DMS 273 (cell line): ENCODE measurements around the gene NME4.
"Not testable (repeated sequence)": the region's sequence is repeated elsewhere in the genome, so short reads cannot be mapped to it uniquely, and the experiment has no call there.

Source experiments
- DNase-seq: peaks from one replicate; lab custom pipeline; 2025; ENCODE audit not compliant: unreplicated experiment; lab: John Stamatoyannopoulos, UW

The NME4 gene

GRCh38 chr16:396199-396598 lies 800 bp upstream of the NME4 start:
- DNase-seq: no peak

- peak; percentile 88 for DNase-seq
Measured at GRCh38 chr16:396605-397004, 394 bp upstream of the NME4 start.

GRCh38 chr16:397736-398332 lies 835 bp downstream of the NME4 start:
- peak; percentile 85 for DNase-seq

GRCh38 chr16:398561-399339 lies 1.8 kb downstream of the NME4 start:
- no peak for DNase-seq

GRCh38 chr16:399340-400019 lies 2.5 kb downstream of the NME4 start:
- no peak for DNase-seq

GRCh38 chr16:400061-400591 lies 3.1 kb downstream of the NME4 start:
- peak; percentile 75 for DNase-seq

- DNase-seq: peak; percentile 96
Measured at GRCh38 chr16:401468-402348, 4.7 kb downstream of the NME4 start, which contains the start of gene DECR2. DECR2 (plus strand) TSS chr16:401885; CDS start chr16:401964, 79 bp downstream.

GRCh38 chr16:404971-405486 lies 8.0 kb downstream of the NME4 start:
- DNase-seq: no peak

- DNase-seq: no peak
Measured at GRCh38 chr16:405548-406506, 8.8 kb downstream of the NME4 start.

GRCh38 chr16:407253-407652 lies 10.3 kb downstream of the NME4 start:
- no peak for DNase-seq

- no peak for DNase-seq
Measured at GRCh38 chr16:410516-411178, 13.6 kb downstream of the NME4 start.

GRCh38 chr16:411576-412265 lies 14.7 kb downstream of the NME4 start:
- no peak for DNase-seq

- DNase-seq: no peak
Measured at GRCh38 chr16:414395-415169, 17.6 kb downstream of the NME4 start.

- not testable (repeated sequence) for DNase-seq
Measured at GRCh38 chr16:415170-415498, 18.1 kb downstream of the NME4 start.

GRCh38 chr16:422179-422578 lies 25.2 kb downstream of the NME4 start:
- not testable (repeated sequence) for DNase-seq

- DNase-seq: peak; percentile 81
Measured at GRCh38 chr16:424033-424622, 27.1 kb downstream of the NME4 start.

GRCh38 chr16:424623-425081 lies 27.7 kb downstream of the NME4 start:
- peak; percentile 74 for DNase-seq
